HG02571 (cell line): ENCODE data around the gene ERI3.

Source experiments
- ATAC-seq: cut with Tn5 transposase; IDR thresholded peaks from one replicate; pipeline ENCODE4 v1.9.1; 2021; ENCODE audit warnings: mild to moderate bottlenecking, moderate library complexity; ENCODE audit not compliant: unreplicated experiment

Gene ERI3

GRCh38 chr1:44318097-44319088 is 36.7 kb downstream of the ERI3 start:
- ATAC-seq, result no peak

- no peak for ATAC-seq
Observed at GRCh38 chr1:44316231-44316759, 38.8 kb downstream of the ERI3 start.

- ATAC-seq, result no peak
Observed at GRCh38 chr1:44315521-44315920, 39.5 kb downstream of the ERI3 start.

DNA sequence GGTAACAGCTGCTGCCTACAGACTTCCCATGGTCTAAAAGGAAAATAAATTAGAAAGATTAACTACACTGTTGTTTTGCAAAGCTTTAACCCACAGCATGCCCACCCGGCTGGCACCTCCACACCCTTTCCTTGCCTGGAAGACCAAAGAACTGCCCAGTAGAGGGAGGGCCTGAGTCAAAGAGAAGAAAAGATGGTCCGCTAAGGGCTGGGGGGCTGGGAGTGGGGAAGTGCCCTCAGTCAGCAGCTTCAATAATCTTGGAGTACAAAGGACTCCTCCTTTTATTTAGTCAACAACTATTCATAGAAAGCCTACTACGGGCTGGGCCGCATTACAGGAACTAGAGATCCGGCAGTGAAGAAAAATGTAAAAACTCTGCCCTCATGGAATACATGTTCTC is 40.6 kb downstream of the ERI3 start:
- ATAC-seq, result no peak

GRCh38 chr1:44313265-44313918 is 41.7 kb downstream of the ERI3 start:
- no peak for ATAC-seq

DNA sequence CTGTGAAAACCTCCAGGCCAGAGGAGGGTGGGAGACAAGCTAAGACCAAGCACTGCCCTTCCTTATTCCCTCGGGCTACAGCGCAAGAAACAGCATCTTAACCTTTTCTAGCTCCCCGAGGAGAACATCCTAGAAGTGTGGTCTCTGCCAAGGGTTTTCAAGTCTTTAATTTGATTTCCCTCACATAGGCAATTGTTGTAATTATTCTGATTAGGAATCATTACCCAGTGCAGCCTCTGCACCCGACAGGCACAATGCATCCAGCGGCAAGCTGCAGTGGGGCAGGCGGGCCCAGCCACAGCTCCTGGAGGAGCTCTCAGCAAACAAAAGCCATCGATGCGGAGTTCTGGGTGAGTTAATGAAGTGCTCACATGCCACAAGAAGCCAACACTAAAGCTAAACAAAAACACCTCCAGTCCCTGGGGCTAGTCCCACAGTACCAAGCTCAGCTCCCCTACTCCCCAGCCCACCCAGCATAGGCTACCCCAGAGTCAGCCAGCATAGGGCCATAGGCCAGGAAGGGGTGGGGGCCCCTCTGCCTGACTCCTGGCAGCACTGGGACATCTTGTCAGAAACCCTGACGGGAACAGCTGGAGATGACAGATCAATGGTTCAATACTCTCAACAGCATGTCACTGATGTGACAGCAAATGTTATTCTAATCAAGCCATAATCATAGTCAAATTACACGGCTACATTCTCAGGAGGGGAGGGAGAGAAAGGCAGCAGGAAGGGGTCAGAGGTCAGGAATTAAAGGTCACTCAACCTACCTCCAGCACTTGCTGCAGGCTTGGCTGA is 42.5 kb downstream of the ERI3 start:
- ATAC-seq, result no peak

DNA sequence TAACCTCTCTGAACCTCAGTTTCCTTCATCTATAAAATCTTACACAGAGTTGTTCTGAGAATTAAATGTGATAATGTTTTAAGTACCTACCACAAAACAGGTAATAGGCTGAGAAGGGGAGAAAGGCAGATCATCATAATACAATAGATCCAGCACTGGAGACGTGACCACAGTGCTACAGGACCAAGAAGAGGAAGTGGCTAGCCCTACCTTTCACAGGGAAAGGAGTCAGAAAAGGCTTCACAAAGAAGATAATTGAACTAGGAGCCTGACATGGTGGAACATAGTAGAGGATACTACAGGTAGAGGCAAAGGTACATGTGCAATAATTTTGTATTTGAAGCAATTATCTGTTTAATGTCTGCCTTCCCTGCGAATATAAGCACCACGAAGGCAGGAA is 45.1 kb downstream of the ERI3 start:
- no peak for ATAC-seq

DNA sequence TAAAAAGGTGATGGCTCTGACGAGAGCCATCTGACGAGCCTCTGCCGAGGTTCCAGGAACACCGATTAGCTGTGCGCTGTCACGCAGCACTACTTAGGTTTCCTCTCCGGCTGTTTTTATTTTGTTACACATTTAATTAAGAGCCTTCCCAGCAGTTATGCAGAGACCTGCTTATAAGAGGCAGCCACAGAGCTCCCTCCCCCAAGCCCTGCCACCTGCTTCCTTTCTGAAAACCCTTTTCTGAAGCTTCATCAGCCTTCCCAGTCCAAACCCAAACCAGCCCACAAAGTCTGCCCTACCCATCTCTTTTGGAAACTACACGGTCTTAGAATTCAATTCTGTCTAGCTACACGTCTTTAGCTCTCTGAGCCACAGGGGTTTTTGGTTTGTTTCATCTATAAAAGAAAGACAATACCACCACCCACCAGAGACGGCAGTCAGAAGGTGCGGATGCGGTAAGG is 49.1 kb downstream of the ERI3 start:
- ATAC-seq, result no peak

DNA sequence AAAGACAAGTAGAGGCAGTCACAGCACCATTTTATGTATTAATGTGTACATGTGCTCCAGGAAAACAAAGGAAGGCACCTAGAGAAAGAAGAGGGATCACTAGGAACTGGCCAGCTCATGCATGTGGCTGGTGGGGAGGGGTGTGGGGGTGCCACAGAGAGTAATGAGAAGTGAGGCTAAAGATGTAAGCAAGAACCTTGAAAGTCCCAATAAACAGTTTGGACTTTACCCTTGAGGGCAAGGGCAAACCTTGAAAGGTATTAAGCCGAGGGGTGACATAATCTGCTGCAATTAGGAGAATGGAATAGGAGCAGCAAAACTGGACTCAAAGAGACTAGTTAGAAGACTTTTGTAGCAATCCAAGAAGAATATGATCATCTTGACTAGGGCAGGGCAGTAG is 51.5 kb downstream of the ERI3 start:
- ATAC-seq, result no peak

GRCh38 chr1:44302541-44302940 is 52.5 kb downstream of the ERI3 start:
- ATAC-seq, result no peak

DNA sequence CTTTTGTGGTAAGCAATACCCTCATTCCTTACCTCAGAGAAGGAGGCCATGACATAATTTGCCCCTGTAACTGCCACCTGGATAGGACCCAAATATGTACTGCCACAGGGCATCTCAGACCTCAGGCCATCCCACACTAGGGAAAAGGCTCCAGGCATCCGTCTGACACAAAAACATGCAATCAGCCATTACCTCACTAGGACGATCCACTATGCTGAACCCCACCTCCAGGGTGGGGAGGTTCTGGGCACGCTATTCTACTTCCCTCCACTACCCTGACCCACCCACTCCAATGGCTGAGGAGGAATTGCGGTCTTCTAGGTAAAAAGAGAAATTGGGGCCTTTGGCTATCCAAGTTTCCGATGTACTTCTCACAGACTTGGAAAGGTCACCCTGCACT is 53.6 kb downstream of the ERI3 start:
- no peak for ATAC-seq

- no peak for ATAC-seq
Observed at GRCh38 chr1:44300852-44301251, 54.2 kb downstream of the ERI3 start.

GRCh38 chr1:44297695-44298400 is 57.2 kb downstream of the ERI3 start:
- no peak for ATAC-seq

GRCh38 chr1:44296806-44297205 is 58.3 kb downstream of the ERI3 start:
- ATAC-seq, result no peak

DNA sequence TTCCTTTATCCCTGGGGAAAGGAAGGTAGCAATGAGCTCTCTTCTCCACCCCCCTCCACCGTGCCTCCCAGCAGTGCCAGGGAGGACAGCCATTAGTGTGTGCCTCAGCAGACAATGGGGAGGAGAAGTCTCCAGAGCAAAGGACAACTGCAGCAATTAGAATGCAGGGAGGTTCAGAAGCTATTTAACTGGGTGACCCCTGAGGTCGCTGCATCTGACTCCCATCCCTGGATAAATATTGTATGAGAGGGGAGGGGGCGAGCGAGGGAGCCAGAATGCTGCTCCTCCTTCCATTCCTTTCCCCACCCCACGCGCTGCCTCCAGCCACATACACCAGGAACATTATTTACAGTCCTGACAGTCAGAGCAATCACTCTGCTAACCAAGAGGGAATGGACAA is 59.0 kb downstream of the ERI3 start:
- no peak for ATAC-seq

GRCh38 chr1:44294588-44295007 is 60.5 kb downstream of the ERI3 start:
- no peak for ATAC-seq

GRCh38 chr1:44293761-44294315 is 61.2 kb downstream of the ERI3 start:
- no peak for ATAC-seq

GRCh38 chr1:44292651-44293050 is 62.4 kb downstream of the ERI3 start:
- no peak for ATAC-seq

GRCh38 chr1:44290250-44291094 is 64.6 kb downstream of the ERI3 start:
- ATAC-seq, result no peak
